Neural cell (in vitro differentiated cells): ENCODE measurements around the gene FIBCD1. TPM values are rescaled to one million over a fixed set of nuclear protein-coding genes. Genes with fewer than 3 reads are reported as not detected.

Experiments
- H2AFZ ChIP-seq: fragments of 200-600, 300-800 bp; sonication (generic), shearing (Covaris generic); 2 replicates; pipeline ENCODE4 v1.6.0; 2014; ENCODE audit warnings: low read depth, mild to moderate bottlenecking, antibody characterized with exemption, low read length, moderate library complexity
- H3F3A ChIP-seq: fragments of 200-600 bp; shearing (Covaris generic); 2 replicates; pipeline ENCODE4 v1.6.1; 2016; ENCODE audit warnings: mild to moderate bottlenecking, moderate library complexity, mixed read lengths, antibody characterized with exemption, low read length; ENCODE audit not compliant: insufficient read depth, poor library complexity, severe bottlenecking
- H3K27ac ChIP-seq: fragments of 200-600, 300-800 bp; sonication (generic), shearing (Covaris generic); 2 replicates; pipeline ENCODE4 v1.5.1; 2014; ENCODE audit warnings: mild to moderate bottlenecking, low read length, moderate library complexity
- H3K27me3 ChIP-seq: fragments of 300-800, 200-600 bp; sonication (generic), shearing (Covaris generic); 2 replicates; pipeline ENCODE4 v1.6.0; 2014; ENCODE audit warnings: mild to moderate bottlenecking, low read depth, low read length, moderate library complexity; ENCODE audit not compliant: insufficient read depth
- H3K36me3 ChIP-seq: fragments of 300-800, 200-600 bp; sonication (generic), shearing (Covaris generic); 2 replicates; pipeline ENCODE4 v1.5.1; 2014; ENCODE audit warnings: mild to moderate bottlenecking, antibody characterized with exemption, low read length, moderate library complexity; ENCODE audit not compliant: insufficient read depth
- H3K4me2 ChIP-seq: fragments of 300-800, 200-600 bp; sonication (generic), shearing (Covaris generic); 2 replicates; pipeline ENCODE4 v1.6.0; 2014; ENCODE audit warnings: mild to moderate bottlenecking, low read length
- H3K4me3 ChIP-seq: fragments of 300-800, 200-600 bp; sonication (generic), shearing (Covaris generic); 2 replicates; pipeline ENCODE4 v1.5.1; 2014; ENCODE audit warnings: mild to moderate bottlenecking, low read length, moderate library complexity
- H3K79me2 ChIP-seq: fragments of 200-600 bp; shearing (Covaris generic); replicated peaks from 2 replicates; pipeline ENCODE4 v1.6.0; 2014; ENCODE audit warnings: mild to moderate bottlenecking, low read length, moderate library complexity; ENCODE audit not compliant: insufficient read depth
- H3K9ac ChIP-seq: fragments of 300-800, 200-600 bp; sonication (generic), shearing (Covaris generic); 2 replicates; pipeline ENCODE4 v1.6.1; 2016; ENCODE audit warnings: mild to moderate bottlenecking, low read length, mixed read lengths
- H3K9me2 ChIP-seq: fragments of 200-600 bp; shearing (Covaris generic); 2 replicates; pipeline ENCODE4 v1.6.1; 2016; ENCODE audit warnings: mild to moderate bottlenecking, low read length, mixed read lengths; ENCODE audit not compliant: insufficient read depth
- H3K9me3 ChIP-seq: fragments of 200-600, 300-800 bp; sonication (generic), shearing (Covaris generic); 2 replicates; pipeline ENCODE4 v1.6.1; 2016; ENCODE audit warnings: mild to moderate bottlenecking, mixed run types, low read length, moderate library complexity, mixed read lengths
- H4K20me1 ChIP-seq: fragments of 200-600 bp; shearing (Covaris generic); 2 replicates; pipeline ENCODE4 v1.6.1; 2016; ENCODE audit warnings: mild to moderate bottlenecking, mixed run types; ENCODE audit not compliant: insufficient read depth
- CTCF ChIP-seq: fragments of 450-650 bp; IDR thresholded peaks from 2 replicates; pipeline ENCODE4 v1.5.1; 2014; ENCODE audit warnings: antibody characterized with exemption, mild to moderate bottlenecking, moderate library complexity; ENCODE audit not compliant: poor library complexity, severe bottlenecking
- EP300 ChIP-seq: fragments of 450-650 bp; conservative IDR thresholded peaks from 2 replicates; pipeline ENCODE4 v1.6.1; 2014; ENCODE audit warnings: antibody characterized with exemption, mild to moderate bottlenecking, moderate library complexity; ENCODE audit not compliant: poor library complexity, severe bottlenecking
- EZH2 ChIP-seq: fragments of 200-600, 300-800 bp; shearing (Covaris generic), sonication (generic); IDR thresholded peaks from 2 replicates; pipeline ENCODE4 v1.6.1; 2014; ENCODE audit warnings: antibody characterized with exemption, low read length, borderline replicate concordance, mild to moderate bottlenecking; ENCODE audit not compliant: insufficient read depth, poor library complexity, severe bottlenecking
- MXI1 ChIP-seq: fragments of 450-650 bp; conservative IDR thresholded peaks from 2 replicates; pipeline ENCODE4 v1.6.1; 2014; ENCODE audit warnings: antibody characterized with exemption, mild to moderate bottlenecking; ENCODE audit not compliant: poor library complexity, severe bottlenecking
- POLR2AphosphoS5 ChIP-seq: IDR thresholded peaks from 2 replicates; pipeline ENCODE4 v1.6.1; 2012
- RAD21 ChIP-seq: fragments of 450-650 bp; conservative IDR thresholded peaks from 2 replicates; pipeline ENCODE4 v1.6.1; 2014; ENCODE audit warnings: antibody characterized with exemption, mild to moderate bottlenecking, moderate library complexity
- REST ChIP-seq: IDR thresholded peaks from 2 replicates; pipeline ENCODE4 v1.6.1; 2012; ENCODE audit warnings: borderline replicate concordance
- SMC3 ChIP-seq: fragments of 450-650 bp; conservative IDR thresholded peaks from 2 replicates; pipeline ENCODE4 v1.6.1; 2014; ENCODE audit warnings: antibody characterized with exemption, mild to moderate bottlenecking, moderate library complexity; ENCODE audit not compliant: poor library complexity
- TAF1 ChIP-seq: IDR thresholded peaks from 2 replicates; pipeline ENCODE4 v1.6.1; 2012; ENCODE audit warnings: low read depth
- polyA plus RNA-seq: library from polyadenylated mRNA; depleted of rRNA; stranded (reverse); fragments of >200 nt; gene quantifications from 2 replicates; pipeline ENCODE4 v1.2.3, GENCODE V29; 2014

FIBCD1 gene
- polyA plus RNA-seq, 1 donor from 2014 or later: 2.7 TPM

- H3F3A ChIP-seq: no peaks in the 10 kb centered on the region
- H3K27ac ChIP-seq: no peak overlapping the region
- H3K4me3 ChIP-seq: no peak overlapping the region
Measured at GRCh38 chr9:130945173-130945572, 6.1 kb upstream of the FIBCD1 start.

GRCh38 chr9:130944510-130945058, 5.5 kb upstream of the FIBCD1 start:
- Histone ChIP-seq H3K9me2 (no peaks in the 10 kb centered on the region), H3K9me3 (no peaks in the 10 kb centered on the region), H3K79me2 (no peaks in the 10 kb centered on the region), H3F3A (no peaks in the 10 kb centered on the region), H3K4me2 (no peak overlapping the region), H3K9ac (no peak overlapping the region), H3K27me3 (peaks cover 25% of the 10 kb centered on the region), H3K36me3 (no peaks in the 10 kb centered on the region), H3K27ac (no peak overlapping the region), H2AFZ (no peak overlapping the region), H4K20me1 (no peaks in the 10 kb centered on the region), H3K4me3 (no peak overlapping the region)
- TF ChIP-seq REST (no peak), MXI1 (no peak), CTCF (no peak), POLR2AphosphoS5 (no peak), RAD21 (no peak), SMC3 (no peak)

More at GRCh38 chr9:130945173-130945572, 6.1 kb upstream of the FIBCD1 start:
- no peak overlapping the region for H3K9ac ChIP-seq
- H3K36me3 ChIP-seq: no peaks in the 10 kb centered on the region
- no peaks in the 10 kb centered on the region for H3K79me2 ChIP-seq
- H4K20me1 ChIP-seq: no peaks in the 10 kb centered on the region
- H3K9me3 ChIP-seq: no peaks in the 10 kb centered on the region
- H3K9me2 ChIP-seq: no peaks in the 10 kb centered on the region
- H3K4me2 ChIP-seq: no peak overlapping the region
- TF ChIP-seq MXI1 (no peak), SMC3 (no peak), EP300 (no peak), POLR2AphosphoS5 (no peak), CTCF (no peak), RAD21 (no peak), EZH2 (no peak), REST (no peak), TAF1 (no peak)
- peaks cover 19% of the 10 kb centered on the region for H3K27me3 ChIP-seq
- no peak overlapping the region for H2AFZ ChIP-seq
